Mucosa of descending colon (tissue), 3 donors: Measurements from ENCODE around the gene ZDHHC17. TPM values are rescaled to one million over a fixed set of nuclear protein-coding genes. Genes with fewer than 3 reads are reported as not detected.
A peak's percentile ranks its signal among the peaks of the same experiment; 100 is the strongest.

Source experiments
- ATAC-seq: fragments of 200-7000 bp; cut with Tn5 transposase; one replicate; pipeline ENCODE4 v1.9.1; 2020; ENCODE audit warnings: mild to moderate bottlenecking, moderate library complexity
- DNase-seq, 3 donors: peaks; one replicate each; pipeline ENCODE4 v3.0.0-alpha.2; 2020
- H3K36me3 ChIP-seq: fragments of 200-600 bp; one replicate; pipeline ENCODE4 v1.8.0; 2021; ENCODE audit warnings: low read depth, mild to moderate bottlenecking
- H3K4me1 ChIP-seq: fragments of 200-600 bp; one replicate; pipeline ENCODE4 v1.8.0; 2021; ENCODE audit warnings: low read depth, mild to moderate bottlenecking
- H3K4me3 ChIP-seq: fragments of 200-600 bp; one replicate; pipeline ENCODE4 v1.8.0; 2021; ENCODE audit warnings: mild to moderate bottlenecking
- H3K9me3 ChIP-seq: fragments of 200-600 bp; one replicate; pipeline ENCODE4 v1.8.0; 2021; ENCODE audit warnings: mild to moderate bottlenecking
- CTCF ChIP-seq: fragments of 200-600 bp; IDR thresholded peaks from one replicate; pipeline ENCODE4 v1.8.0; 2022; ENCODE audit warnings: antibody characterized with exemption, mild to moderate bottlenecking
- intact Hi-C, 2 donors: fragments of 100-400 bp; cut with DNase I in 1 of 2; cut with micrococcal nuclease in 1 of 2; formaldehyde crosslinking; loops; one replicate each; pipeline versions ENCODE4 v1.11.0 to v1.11.1; 2022; cut with DNase I, micrococcal nuclease
- total RNA-seq, 3 donors: library from RNA; stranded (reverse); fragmentation: NEBNext Ultra II Directional in 2 of 3; extraction: Animal tissue kit (Norgen Biotek cat#: 25700) in 2 of 3; gene quantifications; one replicate each; pipeline versions ENCODE4 v1.2.1 to v1.2.4, GENCODE V29; 2021 to 2023
- donor health status: DM: no; HTN: no; CAD: no; lungs with moderate emphysema.
- donor health status: DM: no; HTN: no; CAD: no.
- donor health status: DM: no; HTN: yes; CAD: no.

ZDHHC17 gene
- total RNA-seq, 3 donors from 2014 or later = 17.4 to 39.0 (median 25.7) TPM

DNA sequence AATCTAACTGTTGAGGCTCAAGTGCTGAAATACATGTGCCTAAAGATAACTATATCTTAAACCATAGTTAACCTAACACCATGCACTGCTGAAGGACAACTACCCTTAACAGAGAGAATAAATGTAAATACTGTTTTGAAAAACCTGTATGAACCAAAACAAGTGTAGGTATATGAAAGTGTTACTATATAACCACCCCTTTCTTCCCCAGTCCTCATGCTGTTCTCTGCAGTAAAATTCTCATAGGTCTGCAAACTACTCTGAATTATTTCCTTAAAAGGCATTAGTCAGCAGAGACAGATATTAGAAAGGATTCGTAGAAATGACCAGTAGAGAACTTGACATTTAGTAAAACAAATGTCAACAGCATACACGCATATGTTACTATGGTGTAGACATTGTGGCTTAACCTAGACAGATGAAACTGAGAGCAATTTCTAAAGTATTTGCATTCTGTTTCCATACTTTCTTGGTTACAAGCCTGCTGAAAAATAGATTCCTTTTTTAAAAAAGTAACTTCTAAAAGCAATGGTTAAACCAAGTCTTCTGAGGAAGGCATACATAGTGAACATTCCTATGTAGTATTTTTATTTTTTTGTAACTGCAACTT lies 101.0 kb downstream of the ZDHHC17 start:
- Histone ChIP-seq H3K9me3 (no peaks in the 10 kb centered on the region), H3K4me1 (no peaks in the 10 kb centered on the region), H3K4me3 (no peak overlapping the region), H3K36me3 (no peaks in the 10 kb centered on the region)
- intact Hi-C loops = no loop called here
- ATAC-seq (no peak), DNase-seq (no peak)
- TF ChIP-seq CTCF = no peak

GRCh38 chr12:76866151-76866567 lies 102.2 kb downstream of the ZDHHC17 start:
- Histone ChIP-seq H3K4me1 (no peaks in the 10 kb centered on the region), H3K9me3 (no peaks in the 10 kb centered on the region), H3K4me3 (no peak overlapping the region), H3K36me3 (no peaks in the 10 kb centered on the region)
- intact Hi-C loops = no loop called here
- no peak for TF ChIP-seq CTCF
- no peak for ATAC-seq
- no peak for DNase-seq

DNA sequence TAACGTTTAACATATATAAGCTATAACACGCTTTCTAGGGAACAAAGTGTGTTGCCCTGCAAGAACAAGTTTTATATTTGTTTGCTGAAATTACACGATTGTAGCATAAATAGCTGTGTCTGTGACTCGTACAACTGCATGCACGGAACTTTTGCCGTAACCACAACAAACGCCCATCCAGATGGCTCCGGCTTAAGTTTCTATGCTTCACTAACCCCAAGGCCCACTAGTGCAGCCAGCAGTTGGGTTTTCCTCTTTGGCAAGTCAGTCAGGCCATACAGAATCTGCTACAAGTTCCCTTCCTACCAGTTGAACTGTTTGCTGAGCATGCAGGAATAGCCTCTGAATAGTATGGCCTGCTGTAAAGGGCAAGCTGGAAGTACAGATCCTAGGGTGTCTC lies 102.8 kb downstream of the ZDHHC17 start:
- Histone ChIP-seq H3K4me3 (no peak overlapping the region), H3K4me1 (no peaks in the 10 kb centered on the region), H3K9me3 (no peaks in the 10 kb centered on the region), H3K36me3 (no peaks in the 10 kb centered on the region)
- ATAC-seq (peak; percentile 12), DNase-seq (no peak)
- no peak for TF ChIP-seq CTCF
- intact Hi-C loops = no loop called here

- Histone ChIP-seq H3K4me3 (no peak overlapping the region), H3K9me3 (no peaks in the 10 kb centered on the region), H3K4me1 (no peaks in the 10 kb centered on the region), H3K36me3 (no peaks in the 10 kb centered on the region)
- no peak for TF ChIP-seq CTCF
- intact Hi-C loops = no loop called here
- ATAC-seq (no peak), DNase-seq (no peak)
Observed at GRCh38 chr12:76871082-76871481, 107.2 kb downstream of the ZDHHC17 start.

DNA sequence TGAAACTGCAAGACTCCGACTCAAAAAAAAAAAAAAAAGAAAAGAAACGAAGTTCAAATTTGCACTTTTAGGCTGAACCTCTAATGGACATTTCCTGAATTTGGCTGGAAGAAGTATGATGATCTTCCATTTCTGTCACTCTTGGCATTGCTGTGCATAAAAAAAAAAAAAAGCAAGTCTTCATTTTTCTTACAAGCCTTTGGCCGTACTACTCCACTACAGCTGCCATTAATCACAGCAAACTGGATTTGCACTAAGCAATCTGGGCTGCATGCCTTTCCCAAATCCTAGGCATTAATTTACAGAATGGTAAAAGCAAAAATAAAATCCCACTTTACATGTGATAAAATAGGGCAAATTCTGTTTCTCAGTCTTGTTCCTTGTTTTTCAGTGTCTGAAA lies 107.8 kb downstream of the ZDHHC17 start:
- intact Hi-C loops = no loop called here
- Histone ChIP-seq H3K4me1 (no peaks in the 10 kb centered on the region), H3K4me3 (no peak overlapping the region), H3K9me3 (no peaks in the 10 kb centered on the region), H3K36me3 (no peaks in the 10 kb centered on the region)
- ATAC-seq (no peak), DNase-seq (no peak)
- no peak for TF ChIP-seq CTCF

DNA sequence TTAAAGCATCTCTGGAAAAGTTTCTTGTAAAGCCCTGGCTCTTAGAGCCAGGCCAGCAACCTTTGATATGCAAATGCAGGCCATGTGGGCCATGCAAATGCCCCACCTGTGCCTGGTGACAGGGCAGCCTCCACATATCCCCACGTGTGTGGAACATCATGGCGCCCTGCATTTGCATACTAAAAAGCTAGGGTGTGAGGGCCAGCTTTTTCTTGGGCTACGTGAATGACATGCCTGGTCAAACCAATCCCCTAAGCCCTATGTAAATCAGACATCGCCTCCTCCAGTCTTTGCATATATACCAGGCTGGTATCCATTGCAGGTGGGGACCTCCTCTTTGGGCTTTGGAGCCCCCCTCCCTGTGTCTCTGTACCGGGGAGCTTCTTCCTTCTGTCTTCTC lies 108.5 kb downstream of the ZDHHC17 start:
- intact Hi-C loops = no loop called here
- Histone ChIP-seq H3K4me1 (no peaks in the 10 kb centered on the region), H3K9me3 (no peaks in the 10 kb centered on the region), H3K4me3 (no peak overlapping the region), H3K36me3 (no peaks in the 10 kb centered on the region)
- no peak for DNase-seq
- no peak for ATAC-seq
- TF ChIP-seq CTCF = no peak
